Amniotic stem cell (primary cell): ENCODE data around the gene HABP2.
A peak's percentile ranks its signal among the peaks of the same experiment; 100 is the strongest.

ENCODE experiments used
- DNase-seq: peaks from one replicate; lab custom pipeline; 2025; lab: John Stamatoyannopoulos, UW

Gene HABP2

GRCh38 chr10:113552701-113553100, at the start of gene HABP2:
Gene HABP2 (plus strand): TSS chr10:113553053. CDS start chr10:113553122, 69 bp downstream.
- DNase-seq = no peak

GRCh38 chr10:113503930-113504329, 48.9 kb upstream of the HABP2 start:
- DNase-seq = no peak

DNA sequence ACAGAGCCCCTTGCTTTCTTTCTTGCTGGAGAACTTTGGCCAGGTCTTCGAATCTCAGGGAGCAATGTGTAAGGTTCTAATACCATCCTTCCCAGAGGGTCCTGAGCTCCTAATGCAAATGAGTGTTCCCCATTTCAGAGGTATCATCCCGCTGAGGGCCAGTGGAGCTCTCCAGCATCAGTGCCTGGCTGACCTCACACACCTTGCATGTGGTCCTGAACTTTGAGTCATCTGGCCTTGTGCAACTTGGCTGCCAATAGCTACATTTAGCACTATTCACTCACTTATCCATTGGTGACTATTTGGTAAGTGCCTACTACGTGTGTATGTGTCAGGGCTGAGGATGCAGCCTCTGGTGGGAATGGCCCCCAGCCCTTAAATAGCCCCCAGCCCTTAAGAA, 48.4 kb upstream of the HABP2 start:
- DNase-seq = no peak

DNA sequence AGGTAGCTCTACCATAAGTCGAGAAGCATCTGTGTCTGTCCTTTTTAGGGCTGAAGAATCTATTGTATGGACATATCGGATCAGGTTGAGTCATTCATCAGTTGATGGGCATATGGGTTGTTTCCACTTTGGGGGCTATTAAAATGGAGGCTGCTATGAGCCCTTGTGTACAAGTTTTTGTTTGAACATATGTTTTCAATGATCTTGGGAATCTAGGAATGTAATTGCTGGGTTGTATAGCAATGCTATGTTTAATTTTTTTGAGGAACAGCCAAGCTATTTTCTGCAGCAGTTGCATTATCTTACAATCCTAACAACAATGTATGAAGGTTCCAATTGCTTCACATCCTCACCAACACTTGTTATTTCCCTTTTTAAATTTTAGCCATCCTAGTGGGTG, 46.4 kb upstream of the HABP2 start:
- DNase-seq = no peak

DNA sequence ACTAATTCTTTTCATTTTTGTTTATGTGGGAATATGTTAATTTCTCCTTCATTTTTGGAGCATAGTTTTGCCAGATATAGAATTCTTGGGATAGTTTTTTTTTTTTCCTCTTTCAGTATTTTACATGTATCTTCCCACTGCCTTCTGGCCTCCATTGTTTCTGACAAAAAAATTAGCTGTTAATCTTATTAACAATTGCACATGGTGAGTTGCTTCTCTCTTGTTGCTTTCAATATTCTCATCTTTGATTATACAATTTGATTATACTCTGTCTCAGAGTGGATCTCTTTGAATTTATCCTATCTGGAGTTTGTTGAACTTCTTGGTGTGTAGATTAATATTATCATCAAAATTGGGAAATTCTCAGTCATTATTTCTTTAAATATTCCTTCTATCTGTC, 41.4 kb upstream of the HABP2 start:
- DNase-seq = no peak

DNA sequence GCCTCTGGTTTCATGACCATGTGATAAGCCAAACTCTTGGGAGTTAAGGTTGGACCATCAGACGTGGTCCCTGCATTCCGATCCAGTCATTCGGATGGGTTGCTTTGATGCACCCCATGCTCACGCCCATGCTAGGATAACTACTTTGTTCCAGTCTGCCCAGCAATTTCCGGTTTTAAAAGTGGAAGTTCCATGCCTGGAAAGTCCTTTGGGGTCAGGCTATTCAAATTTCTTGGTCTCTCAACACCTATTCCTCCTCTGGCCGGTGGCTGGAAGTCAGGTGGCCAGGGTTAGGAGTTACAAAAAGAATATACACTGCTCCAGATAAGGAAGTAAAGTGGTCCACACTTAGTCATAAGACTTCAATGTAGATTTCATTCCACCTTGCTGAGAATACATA, 37.7 kb upstream of the HABP2 start:
- DNase-seq = no peak

DNA sequence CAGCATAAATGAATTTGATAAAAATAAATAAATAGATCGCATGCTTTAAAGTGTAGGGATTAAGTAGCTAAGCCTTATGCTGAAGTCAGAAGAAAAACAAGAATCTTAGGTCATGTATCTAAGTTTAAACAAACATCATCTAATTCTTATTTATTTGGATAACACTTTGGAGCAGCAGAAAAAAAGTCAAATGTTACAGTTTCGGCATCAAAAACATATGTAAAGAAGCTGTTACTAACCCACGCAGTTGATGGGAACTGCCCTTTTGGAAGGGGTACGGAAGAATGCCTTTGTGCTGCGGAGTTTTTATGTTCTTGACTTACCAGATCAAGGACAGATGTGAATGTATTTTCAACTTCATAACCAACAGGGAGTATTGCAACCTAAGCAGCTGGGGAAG, 37.3 kb upstream of the HABP2 start:
- DNase-seq = no peak

DNA sequence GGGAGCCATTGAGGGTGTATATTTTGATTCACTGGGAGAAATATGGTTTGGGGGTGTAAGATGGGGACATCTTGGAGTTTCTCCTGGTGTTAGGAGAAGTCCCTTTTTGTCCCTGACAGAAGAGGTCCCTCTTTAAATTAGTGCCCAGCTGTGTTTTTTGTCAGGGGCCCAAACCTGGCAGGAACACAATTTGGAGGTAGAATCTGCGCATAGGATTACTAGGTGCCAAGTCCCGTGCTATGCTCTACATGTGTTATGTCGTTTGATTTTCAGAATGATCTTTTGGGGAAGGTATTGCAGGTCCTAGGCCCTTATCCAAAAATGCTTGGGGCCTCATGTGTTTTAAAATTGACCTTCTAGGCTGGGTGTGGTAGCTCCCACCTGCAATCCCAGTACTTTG, 36.8 kb upstream of the HABP2 start:
- DNase-seq = no peak

DNA sequence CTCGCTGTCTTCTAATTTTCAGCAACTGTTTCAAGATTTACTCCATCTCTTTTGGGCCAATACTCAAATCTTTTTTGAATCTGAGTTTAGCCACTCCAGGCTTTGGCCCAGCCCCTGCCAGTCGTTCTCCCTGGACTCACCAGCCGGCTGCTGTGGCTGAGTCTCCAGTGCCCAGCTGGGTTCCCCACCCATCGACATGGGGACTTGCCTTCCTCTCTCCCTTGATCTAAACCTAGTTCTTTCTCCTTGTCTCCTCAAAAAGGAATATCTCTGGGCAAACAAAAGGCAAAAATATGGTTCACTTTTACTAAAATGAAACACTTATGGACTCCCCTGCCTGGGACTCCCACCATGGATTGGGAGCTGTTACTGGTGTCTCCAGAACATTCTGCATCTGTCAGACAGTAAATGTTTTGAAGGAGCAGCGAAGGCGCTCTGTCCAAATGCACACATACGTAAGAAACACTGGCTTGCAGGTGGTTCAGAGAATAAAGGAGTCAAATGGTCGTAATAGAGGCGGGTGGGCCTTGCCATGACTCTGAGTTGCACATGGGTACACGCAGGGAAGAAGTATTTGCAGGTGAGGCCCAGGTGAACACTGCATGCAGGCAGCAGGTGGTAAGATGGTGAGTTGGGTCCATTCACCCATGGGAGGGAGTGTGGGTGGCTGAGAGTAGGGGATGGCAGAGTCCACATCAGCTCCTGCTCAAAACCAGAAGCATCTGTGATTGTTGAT, 35.5 kb upstream of the HABP2 start:
- no peak for DNase-seq

DNA sequence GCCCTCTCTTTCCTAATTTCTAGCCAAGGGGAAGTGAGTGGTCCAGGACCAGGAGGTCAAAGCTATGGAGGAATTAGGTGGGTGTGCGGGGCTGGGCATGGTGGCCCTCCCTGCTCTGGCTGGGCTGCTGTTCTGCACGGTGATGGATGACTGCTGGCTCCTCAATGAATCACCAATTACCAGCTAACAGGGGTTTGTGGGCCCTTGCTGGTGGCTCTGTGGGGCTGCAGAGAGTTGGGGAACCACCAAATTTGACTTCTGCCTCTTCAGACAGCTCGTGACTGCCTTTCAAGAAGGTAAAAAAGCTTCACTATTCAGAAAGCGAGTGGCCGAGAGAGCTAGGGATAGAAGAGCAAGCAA, 35.0 kb upstream of the HABP2 start:
- DNase-seq = no peak

GRCh38 chr10:113518415-113518814, 34.4 kb upstream of the HABP2 start:
- no peak for DNase-seq

- DNase-seq = no peak
These were observed 33.8 kb upstream of the HABP2 start for GRCh38 chr10:113518816-113519591.

- no peak for DNase-seq
These were observed 33.2 kb upstream of the HABP2 start for GRCh38 chr10:113519681-113520115.

GRCh38 chr10:113520261-113520660, 32.6 kb upstream of the HABP2 start:
- DNase-seq = no peak

- peak; percentile 66 for DNase-seq
These were observed 32.0 kb upstream of the HABP2 start for GRCh38 chr10:113520690-113521474.

GRCh38 chr10:113521475-113521795, 31.4 kb upstream of the HABP2 start:
- DNase-seq = no peak

DNA sequence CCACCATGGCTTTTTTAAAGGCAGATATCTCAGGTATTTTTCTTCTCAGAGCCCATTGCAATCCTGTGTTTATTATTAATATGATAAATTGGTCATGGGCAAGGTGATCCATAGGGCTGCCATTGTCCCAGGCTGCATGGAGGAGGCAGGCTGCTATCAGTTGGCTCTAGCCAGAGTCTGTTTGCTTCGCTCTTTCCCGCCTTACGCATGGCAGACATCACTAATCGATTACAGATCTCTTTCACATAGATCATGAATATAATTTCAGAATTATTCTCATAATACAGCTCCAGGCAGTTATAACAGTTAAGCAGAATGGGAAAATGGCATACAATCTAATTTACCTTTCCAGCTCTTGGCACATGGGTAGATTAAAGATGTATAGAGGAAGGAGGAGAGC, 30.4 kb upstream of the HABP2 start:
- DNase-seq = no peak

DNA sequence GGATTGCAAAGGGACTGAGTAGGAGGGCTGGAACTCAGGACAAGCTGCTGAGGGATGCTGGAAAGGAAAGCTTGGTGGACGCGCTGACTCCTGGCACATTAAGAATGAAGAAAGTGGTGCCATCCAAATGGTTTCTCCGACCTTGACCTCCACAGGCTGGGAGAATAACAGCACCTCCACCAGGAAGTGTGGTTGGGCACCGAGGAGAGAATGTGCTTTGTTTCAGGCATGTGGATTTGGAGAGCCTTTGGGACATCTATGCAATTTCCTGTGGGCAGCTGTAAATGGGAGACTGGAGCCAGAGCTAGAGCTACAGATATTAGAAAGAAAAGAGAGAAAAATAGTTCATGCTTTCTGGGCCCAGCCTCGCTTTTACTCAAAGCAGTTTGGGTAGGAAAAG, 29.8 kb upstream of the HABP2 start:
- no peak for DNase-seq

- no peak for DNase-seq
These were observed 29.2 kb upstream of the HABP2 start for GRCh38 chr10:113523628-113524027.

DNA sequence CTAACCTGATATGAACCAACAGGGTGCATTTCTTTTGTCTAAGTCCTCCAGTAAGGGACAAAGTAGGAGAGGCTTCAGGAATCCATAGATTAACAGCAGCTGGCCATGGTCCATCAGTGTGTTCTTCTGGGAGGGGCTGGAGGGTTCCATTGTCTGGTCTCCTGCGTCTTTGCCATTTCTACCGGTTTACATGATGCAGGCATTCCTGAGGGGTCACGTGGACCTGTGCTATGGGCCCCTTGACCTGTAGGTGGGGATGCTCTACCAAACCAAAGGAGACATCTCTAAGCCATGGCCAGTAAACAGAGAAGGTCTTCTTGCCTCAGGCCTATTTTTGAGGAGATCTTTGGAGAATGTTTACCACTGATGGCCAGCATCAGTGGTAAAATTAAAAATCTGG, 28.7 kb upstream of the HABP2 start:
- no peak for DNase-seq

- DNase-seq = no peak
These were observed 28.0 kb upstream of the HABP2 start for GRCh38 chr10:113524539-113525490.

GRCh38 chr10:113525713-113526112, 27.1 kb upstream of the HABP2 start:
- no peak for DNase-seq
